Fibroblast of villous mesenchyme (primary cell): ENCODE results near the gene MAPK12. TPM values are rescaled to one million over a fixed set of nuclear protein-coding genes. Genes with fewer than 3 reads are reported as not detected.
"Not testable (repeated sequence)": the region's sequence is repeated elsewhere in the genome, so short reads cannot be mapped to it uniquely, and the experiment has no call there.

Experiments used
- DNase-seq: peaks from one replicate; pipeline ENCODE4 v3.0.0-alpha.2; 2010; ENCODE audit warnings: low read depth
- H3K4me3 ChIP-seq: 2 replicates; pipeline ENCODE4 v1.5.1; 2011; ENCODE audit warnings: low read depth, mild to moderate bottlenecking, low read length
- total RNA-seq: library from RNA; depleted of rRNA; stranded (reverse); fragments of >200 nt; gene quantifications from 2 replicates; pipeline ENCODE4 v1.2.3, GENCODE V29; 2012
- TF ChIP-seq, protein P1 (sequence below): IDR thresholded peaks from 2 replicates; pipeline ENCODE4 v1.5.1; 2012; ENCODE audit warnings: low read depth, mild to moderate bottlenecking, low read length; ENCODE audit not compliant: insufficient read depth

The MAPK12 gene
- total RNA-seq, 1 donor: 42.7 TPM

DNA sequence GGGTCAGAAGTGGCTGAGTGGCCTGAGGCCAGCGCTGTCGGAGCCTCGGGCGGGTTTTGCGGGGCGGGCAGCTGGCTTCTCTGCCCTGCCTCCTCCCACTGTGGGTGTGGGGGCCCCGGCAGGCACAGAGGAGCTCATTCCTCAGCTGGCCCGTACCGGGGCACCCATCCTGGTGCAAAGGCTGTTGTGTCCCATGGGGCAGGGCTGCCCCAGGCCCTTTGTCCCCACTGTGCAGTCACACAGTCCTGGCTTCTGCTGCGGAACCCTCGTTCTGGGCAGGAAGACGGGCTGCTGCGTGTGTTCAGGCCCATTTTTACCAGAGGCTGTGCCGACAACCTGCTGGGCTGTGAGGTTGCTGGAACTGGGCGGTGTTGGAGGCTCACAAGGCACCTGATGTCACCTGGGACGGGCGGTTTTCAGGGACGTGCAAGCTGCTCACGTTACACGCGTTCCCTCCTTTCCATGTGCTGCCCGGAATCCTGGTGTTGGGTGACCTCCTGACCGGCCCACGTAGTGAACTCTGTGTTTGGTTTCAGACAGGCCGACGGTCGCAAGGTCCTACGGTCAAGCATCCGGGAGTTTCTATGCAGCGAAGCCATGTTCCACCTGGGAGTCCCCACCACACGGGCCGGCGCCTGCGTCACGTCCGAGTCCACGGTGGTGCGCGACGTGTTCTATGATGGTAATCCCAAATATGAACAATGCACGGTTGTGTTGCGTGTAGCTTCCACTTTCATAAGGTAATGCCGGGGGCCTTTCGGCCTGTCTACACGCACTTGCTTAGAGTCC is 55.5 kb downstream of the MAPK12 start:
- TF ChIP-seq, protein P1, sequence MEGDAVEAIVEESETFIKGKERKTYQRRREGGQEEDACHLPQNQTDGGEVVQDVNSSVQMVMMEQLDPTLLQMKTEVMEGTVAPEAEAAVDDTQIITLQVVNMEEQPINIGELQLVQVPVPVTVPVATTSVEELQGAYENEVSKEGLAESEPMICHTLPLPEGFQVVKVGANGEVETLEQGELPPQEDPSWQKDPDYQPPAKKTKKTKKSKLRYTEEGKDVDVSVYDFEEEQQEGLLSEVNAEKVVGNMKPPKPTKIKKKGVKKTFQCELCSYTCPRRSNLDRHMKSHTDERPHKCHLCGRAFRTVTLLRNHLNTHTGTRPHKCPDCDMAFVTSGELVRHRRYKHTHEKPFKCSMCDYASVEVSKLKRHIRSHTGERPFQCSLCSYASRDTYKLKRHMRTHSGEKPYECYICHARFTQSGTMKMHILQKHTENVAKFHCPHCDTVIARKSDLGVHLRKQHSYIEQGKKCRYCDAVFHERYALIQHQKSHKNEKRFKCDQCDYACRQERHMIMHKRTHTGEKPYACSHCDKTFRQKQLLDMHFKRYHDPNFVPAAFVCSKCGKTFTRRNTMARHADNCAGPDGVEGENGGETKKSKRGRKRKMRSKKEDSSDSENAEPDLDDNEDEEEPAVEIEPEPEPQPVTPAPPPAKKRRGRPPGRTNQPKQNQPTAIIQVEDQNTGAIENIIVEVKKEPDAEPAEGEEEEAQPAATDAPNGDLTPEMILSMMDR: no peak
- H3K4me3 ChIP-seq: no peak overlapping the region
- DNase-seq: no peak

DNA sequence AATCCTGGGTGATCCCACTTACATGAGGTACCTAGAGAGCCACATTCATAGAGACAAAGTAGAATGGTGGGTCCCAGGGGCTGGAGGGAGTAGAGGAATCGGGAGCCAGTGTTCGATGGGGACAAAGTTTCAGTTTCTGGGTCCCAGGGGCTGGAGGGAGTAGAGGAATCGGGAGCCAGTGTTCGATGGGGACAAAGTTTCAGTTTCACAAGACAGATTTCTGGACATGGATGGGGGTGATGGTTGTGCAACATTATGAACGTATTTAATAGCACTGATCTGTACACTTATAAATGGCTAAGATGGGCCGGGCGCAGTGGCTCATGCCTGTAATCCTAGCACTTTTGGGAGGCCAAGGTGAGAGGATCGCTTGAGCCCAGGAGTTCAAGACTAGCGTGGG is 56.5 kb downstream of the MAPK12 start:
- H3K4me3 ChIP-seq, DNase-seq: not testable (repeated sequence)

DNA sequence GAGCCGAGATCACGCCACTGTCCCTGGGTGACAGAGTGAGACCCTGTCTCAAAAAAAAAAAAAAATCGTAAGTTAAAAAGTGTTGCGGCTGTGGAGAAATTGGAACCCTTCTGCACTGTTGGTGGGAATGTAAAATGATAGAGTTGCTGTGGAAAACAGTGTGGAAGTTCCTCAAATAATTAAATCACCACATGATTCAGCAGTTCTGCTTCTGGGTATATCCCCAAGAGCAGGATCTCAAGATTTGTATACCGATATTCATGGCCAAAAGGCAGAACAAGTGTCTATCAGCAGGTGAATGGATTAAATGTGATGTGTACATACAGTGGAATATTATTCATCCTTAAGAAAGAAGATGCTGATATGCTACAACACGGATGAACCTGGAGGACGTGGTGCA is 56.9 kb downstream of the MAPK12 start:
- TF ChIP-seq, protein P1: no peak
- no peak for DNase-seq

DNA sequence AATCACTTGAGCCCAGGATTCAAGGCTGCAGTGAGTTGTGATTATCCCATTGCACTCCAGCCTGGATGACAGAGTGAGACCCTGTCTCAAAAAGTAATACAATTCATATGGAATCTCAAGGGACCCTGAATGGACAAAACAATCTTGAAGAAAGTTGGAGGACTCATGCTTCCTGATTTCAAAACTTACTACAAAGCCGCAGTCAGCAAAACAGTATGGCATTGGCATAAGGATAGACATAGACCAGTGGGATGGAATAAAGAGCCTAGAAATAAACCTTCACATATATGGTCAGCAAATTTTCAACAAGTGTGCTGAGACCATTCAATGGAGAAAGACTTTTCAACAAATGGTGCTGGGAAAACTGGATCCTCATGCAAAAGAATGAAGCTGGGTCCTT is 58.2 kb downstream of the MAPK12 start:
- TF ChIP-seq, protein P1: no peak
- no peak for DNase-seq
- H3K4me3 ChIP-seq: no peak overlapping the region

More for the DNA sequence above, 56.9 kb downstream of the MAPK12 start:
- H3K4me3 ChIP-seq: no peak overlapping the region

Other genes starting within 250 kb of the MAPK12 start
- gene IL17REL, start 248.9 kb downstream of the MAPK12 start, total RNA-seq: under 0.01 TPM in 1 of 2 replicates, not detected in the other
- not detected in 2 replicates for gene TTLL8, start 203.4 kb downstream of the MAPK12 start, total RNA-seq
- under 0.01 TPM in 2 replicates for gene MLC1, start 176.3 kb downstream of the MAPK12 start, total RNA-seq
- 9.7 and 10.8 TPM in 2 replicates for gene MOV10L1, start 171.7 kb downstream of the MAPK12 start, total RNA-seq
- gene PANX2, start 91.0 kb downstream of the MAPK12 start, total RNA-seq: 0.32 and 0.43 TPM in 2 replicates
- gene TRABD, start 75.8 kb downstream of the MAPK12 start, total RNA-seq: 21.6 and 27.4 TPM in 2 replicates
- 18.0 and 20.7 TPM in 2 replicates for gene SELENOO, start 60.7 kb downstream of the MAPK12 start, total RNA-seq
- 25.4 and 32.4 TPM in 2 replicates for gene TUBGCP6, start 16.7 kb downstream of the MAPK12 start, total RNA-seq
- gene HDAC10, start 10.4 kb downstream of the MAPK12 start, total RNA-seq: 18.7 and 19.4 TPM in 2 replicates
- gene MAPK11, start 8.7 kb upstream of the MAPK12 start, total RNA-seq: 6.5 and 6.8 TPM in 2 replicates
- gene PLXNB2, start 46.0 kb upstream of the MAPK12 start, total RNA-seq: 148 and 168 TPM in 2 replicates
- gene DENND6B, start 65.3 kb upstream of the MAPK12 start, total RNA-seq: 2.3 and 2.6 TPM in 2 replicates
- gene PPP6R2, start 81.6 kb upstream of the MAPK12 start, total RNA-seq: 54.0 and 62.2 TPM in 2 replicates
- gene SBF1, start 213.4 kb upstream of the MAPK12 start, total RNA-seq: 75.1 and 82.8 TPM in 2 replicates
- gene ADM2, start 219.9 kb upstream of the MAPK12 start, total RNA-seq: 2.6 and 5.8 TPM in 2 replicates
- gene MIOX, start 225.2 kb upstream of the MAPK12 start, total RNA-seq: 0.32 TPM in 1 of 2 replicates, not detected in the other
- gene LMF2, start 246.0 kb upstream of the MAPK12 start, total RNA-seq: 50.1 and 52.5 TPM in 2 replicates
- 27.2 and 35.4 TPM in 2 replicates for gene NCAPH2, start 246.5 kb upstream of the MAPK12 start, total RNA-seq